Liver (tissue), 9 donors: Measurements from ENCODE around the gene GADL1. TPM values are rescaled to one million over a fixed set of nuclear protein-coding genes. Genes with fewer than 3 reads are reported as not detected.

ENCODE experiments used
- DNase-seq: peaks from one replicate; pipeline ENCODE4 v3.0.0-alpha.2; 2017; ENCODE audit warnings: low spot score
- H3K27ac ChIP-seq, 2 donors: one replicate each; pipeline ENCODE4 v1.7.0; 2013; ENCODE audit warnings: inconsistent platforms in 2 of 2, low read length in 2 of 2, control low read depth in 1 of 2, low read depth in 1 of 2, mild to moderate bottlenecking in 1 of 2
- H3K27me3 ChIP-seq, 4 donors: one replicate each; pipeline versions ENCODE4 v1.6.1 to v1.7.0; 2013; ENCODE audit warnings: low read length in 3 of 4, inconsistent platforms in 1 of 4, mild to moderate bottlenecking in 1 of 4, moderate library complexity in 1 of 4; ENCODE audit not compliant: control insufficient read depth in 4 of 4, insufficient read depth in 4 of 4
- H3K36me3 ChIP-seq, 4 donors: one replicate each; pipeline versions ENCODE4 v1.6.1 to v1.7.0; 2013; ENCODE audit warnings: low read length in 3 of 4, mild to moderate bottlenecking in 3 of 4, low read depth in 1 of 4, moderate library complexity in 1 of 4; ENCODE audit not compliant: control insufficient read depth in 4 of 4, insufficient read depth in 3 of 4
- H3K4me1 ChIP-seq, 4 donors: one replicate each; pipeline versions ENCODE4 v1.6.1 to v1.7.0; 2013; ENCODE audit warnings: low read length in 3 of 4, mild to moderate bottlenecking in 3 of 4, moderate library complexity in 1 of 4; ENCODE audit not compliant: control insufficient read depth in 4 of 4, insufficient read depth in 4 of 4
- H3K4me3 ChIP-seq, 3 donors: one replicate each; pipeline versions ENCODE4 v1.6.1 to v1.7.0; 2013; ENCODE audit warnings: low read length in 3 of 3, control low read depth in 1 of 3, low read depth in 1 of 3, mild to moderate bottlenecking in 1 of 3
- H3K9ac ChIP-seq, 2 donors: one replicate each; pipeline ENCODE4 v1.7.0; 2013; ENCODE audit warnings: low read length in 2 of 2, mild to moderate bottlenecking in 2 of 2, moderate library complexity in 2 of 2, control low read depth in 1 of 2, low read depth in 1 of 2
- H3K9me3 ChIP-seq, 4 donors: one replicate each; pipeline versions ENCODE4 v1.6.1 to v1.7.0; 2013; ENCODE audit warnings: low read length in 3 of 4; ENCODE audit not compliant: control insufficient read depth in 4 of 4
- ATF3 ChIP-seq: IDR thresholded peaks from 2 replicates; pipeline ENCODE4 v1.6.1; 2016; ENCODE audit warnings: antibody characterized with exemption
- CTCF ChIP-seq: fragments of 150-350 bp; IDR thresholded peaks from 2 replicates; pipeline ENCODE4 v1.5.1; 2017; ENCODE audit warnings: improper control_type of control experiment, low read depth, low read length; ENCODE audit not compliant: missing input control
- FOXA1 ChIP-seq: IDR thresholded peaks from 2 replicates; pipeline ENCODE4 v1.6.1; 2016; ENCODE audit warnings: antibody characterized with exemption
- FOXA2 ChIP-seq: IDR thresholded peaks from 2 replicates; pipeline ENCODE4 v1.6.1; 2016; ENCODE audit warnings: antibody characterized with exemption
- GABPA ChIP-seq, 2 donors: IDR thresholded peaks in 1 of 2; conservative IDR thresholded peaks in 1 of 2; 2 replicates each; pipeline ENCODE4 v1.6.1; 2016; ENCODE audit warnings: antibody characterized with exemption in 2 of 2, mild to moderate bottlenecking in 1 of 2, moderate library complexity in 1 of 2
- HNF4A ChIP-seq, 2 donors: conservative IDR thresholded peaks; 2 replicates each; pipeline ENCODE4 v1.6.1; 2016; ENCODE audit warnings: antibody characterized with exemption in 2 of 2, mild to moderate bottlenecking in 2 of 2
- JUND ChIP-seq, 2 donors: IDR thresholded peaks; 2 replicates each; pipeline ENCODE4 v1.6.1; 2016; ENCODE audit warnings: antibody characterized with exemption in 2 of 2
- MAX ChIP-seq: IDR thresholded peaks from 2 replicates; pipeline ENCODE4 v1.6.1; 2016; ENCODE audit warnings: antibody characterized with exemption
- NR2F2 ChIP-seq: IDR thresholded peaks from 2 replicates; pipeline ENCODE4 v1.6.1; 2016; ENCODE audit warnings: antibody characterized with exemption
- RAD21 ChIP-seq, 2 donors: IDR thresholded peaks; 2 replicates each; pipeline ENCODE4 v1.6.1; 2016; ENCODE audit warnings: antibody characterized with exemption in 2 of 2, mild to moderate bottlenecking in 2 of 2
- REST ChIP-seq: IDR thresholded peaks from 2 replicates; pipeline ENCODE4 v1.6.1; 2016; ENCODE audit warnings: antibody characterized with exemption, mild to moderate bottlenecking
- SP1 ChIP-seq: IDR thresholded peaks from 2 replicates; pipeline ENCODE4 v1.6.1; 2018; ENCODE audit warnings: antibody characterized with exemption, mild to moderate bottlenecking
- TAF1 ChIP-seq: conservative IDR thresholded peaks from 2 replicates; pipeline ENCODE4 v1.6.1; 2016; ENCODE audit warnings: antibody characterized with exemption, mild to moderate bottlenecking
- ZBTB33 ChIP-seq: IDR thresholded peaks from 2 replicates; pipeline ENCODE4 v1.6.1; 2016; ENCODE audit warnings: antibody characterized with exemption
- WGBS: extraction: QIAGEN DNeasy Blood & Tissue Kit; methylation state at CpG from one replicate; pipeline ENCODE4 v1.1.7; 2013; 5-methylcytosine and 5-hydroxymethylcytosine counted together
- polyA plus RNA-seq, 2 donors: library from polyadenylated mRNA; stranded (reverse) in 1 of 2; unstranded in 1 of 2; fragments of 200-250 nt in 1 of 2; fragments of >200 nt in 1 of 2; fragmentation: Nextera tagmentation in 1 of 2; extraction: Ambion mirVana in 1 of 2; gene quantifications; one replicate each; pipeline versions ENCODE4 v1.2.1 to v1.2.3, GENCODE V29; 2013 to 2015
- total RNA-seq, 2 donors: library from RNA; depleted of rRNA; stranded (reverse); fragments of >200 nt; gene quantifications; one replicate each; pipeline ENCODE4 v1.2.3, GENCODE V29; 2014
- donor health status: healthy.
- donor health status: healthy.
- donor health status: healthy.
- donor health status: healthy.
- donor health status: healthy.

The GADL1 gene
- total and polyA plus RNA-seq, 4 donors: not detected

- Histone ChIP-seq H3K36me3 (no peaks in the 10 kb centered on the region), H3K4me3 (no peak overlapping the region), H3K27me3 (no peaks in the 10 kb centered on the region), H3K9me3 (no peaks in the 10 kb centered on the region), H3K4me1 (no peaks in the 10 kb centered on the region), H3K27ac (no peak overlapping the region), H3K9ac (no peak overlapping the region)
- TF ChIP-seq FOXA2 (no peak), ATF3 (no peak), REST (no peak), ZBTB33 (no peak), NR2F2 (no peak), FOXA1 (no peak)
- DNase-seq: no peak
- 100% methylated on average over 2 of the region's 2 CpGs for WGBS
These were observed 152.6 kb downstream of the GADL1 start for GRCh38 chr3:30741889-30742288.

GRCh38 chr3:30738605-30739004 lies 155.9 kb downstream of the GADL1 start:
- no peak overlapping the region for H3K9ac ChIP-seq
- 94% methylated on average over 3 of the region's 3 CpGs for WGBS
- H3K9me3 ChIP-seq: no peaks in the 10 kb centered on the region
- no peaks in the 10 kb centered on the region for H3K4me1 ChIP-seq
- H3K36me3 ChIP-seq: no peaks in the 10 kb centered on the region
- no peak for DNase-seq
- no peak overlapping the region for H3K4me3 ChIP-seq
- H3K27ac ChIP-seq: no peak overlapping the region
- no peaks in the 10 kb centered on the region for H3K27me3 ChIP-seq
- TF ChIP-seq MAX: no peak

GRCh38 chr3:30737743-30738499 lies 156.5 kb downstream of the GADL1 start:
- no peak for TF ChIP-seq JUND (IDR thresholded peaks at IDR 0.05)
- no peak for TF ChIP-seq TAF1
- TF ChIP-seq SP1: no peak
- TF ChIP-seq HNF4A (conservative IDR thresholded peaks at IDR 0.05): no peak
- no peak for TF ChIP-seq FOXA2
- TF ChIP-seq GABPA (IDR thresholded peaks at IDR 0.05 in 1 of 2, conservative IDR thresholded peaks at IDR 0.05 in 1 of 2): no peak
- no peak for TF ChIP-seq CTCF
- TF ChIP-seq RAD21 (IDR thresholded peaks at IDR 0.05): no peak
- TF ChIP-seq REST: no peak
- Histone ChIP-seq H3K9ac (no peak overlapping the region), H3K36me3 (no peaks in the 10 kb centered on the region), H3K9me3 (no peaks in the 10 kb centered on the region), H3K27ac (no peak overlapping the region), H3K4me3 (no peak overlapping the region), H3K4me1 (no peaks in the 10 kb centered on the region), H3K27me3 (no peaks in the 10 kb centered on the region)
- no peak for DNase-seq
- 85% methylated on average over 3 of the region's 3 CpGs for WGBS
